HG03103 (cell line): Measurements from ENCODE around the gene CARD11.
"Not testable (repeated sequence)": the region's sequence is repeated elsewhere in the genome, so short reads cannot be mapped to it uniquely, and the experiment has no call there.

Experiments used
- ATAC-seq: cut with Tn5 transposase; IDR thresholded peaks from one replicate; pipeline ENCODE4 v1.9.1; 2021; ENCODE audit warnings: low read depth; ENCODE audit not compliant: unreplicated experiment

Gene CARD11

DNA sequence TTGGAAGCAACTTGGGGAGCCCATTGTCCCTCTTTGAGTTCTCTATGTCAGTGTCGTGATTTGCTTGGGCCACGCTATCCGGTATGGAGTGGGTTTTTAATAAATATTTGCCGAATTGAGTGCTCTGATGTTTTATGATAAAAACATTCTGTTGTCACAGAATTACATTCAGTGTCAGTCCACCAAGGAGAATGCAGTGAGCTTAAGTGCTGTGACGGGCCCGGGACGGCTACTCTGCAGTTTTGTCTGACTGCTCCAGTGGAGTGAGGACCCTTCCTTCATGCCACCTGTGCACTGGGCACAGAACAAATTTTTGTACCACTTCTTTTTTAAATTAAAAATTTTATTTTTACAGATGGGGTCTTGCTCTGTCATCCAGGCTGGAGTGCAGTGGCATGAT, 76.0 kb downstream of the CARD11 start:
- ATAC-seq = no peak

DNA sequence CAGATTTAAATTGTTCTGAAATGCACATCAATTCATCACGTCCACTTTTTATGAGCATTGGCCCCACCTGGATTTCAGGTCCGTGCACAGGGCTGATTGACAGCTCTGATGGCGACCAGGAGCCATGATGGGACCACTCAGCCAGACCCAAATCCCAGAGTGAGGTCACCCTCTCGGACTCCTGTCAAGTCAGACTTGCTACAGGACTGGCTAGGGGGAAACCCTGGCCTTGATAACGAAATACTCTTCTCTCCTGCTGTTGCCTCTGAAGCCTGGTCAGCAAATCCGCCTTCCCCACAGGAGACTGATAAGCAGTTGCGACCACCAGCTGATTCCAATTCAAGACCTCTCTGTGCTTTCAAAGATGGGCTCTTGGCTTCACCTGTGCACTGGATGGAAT, 76.4 kb downstream of the CARD11 start:
- ATAC-seq = no peak

DNA sequence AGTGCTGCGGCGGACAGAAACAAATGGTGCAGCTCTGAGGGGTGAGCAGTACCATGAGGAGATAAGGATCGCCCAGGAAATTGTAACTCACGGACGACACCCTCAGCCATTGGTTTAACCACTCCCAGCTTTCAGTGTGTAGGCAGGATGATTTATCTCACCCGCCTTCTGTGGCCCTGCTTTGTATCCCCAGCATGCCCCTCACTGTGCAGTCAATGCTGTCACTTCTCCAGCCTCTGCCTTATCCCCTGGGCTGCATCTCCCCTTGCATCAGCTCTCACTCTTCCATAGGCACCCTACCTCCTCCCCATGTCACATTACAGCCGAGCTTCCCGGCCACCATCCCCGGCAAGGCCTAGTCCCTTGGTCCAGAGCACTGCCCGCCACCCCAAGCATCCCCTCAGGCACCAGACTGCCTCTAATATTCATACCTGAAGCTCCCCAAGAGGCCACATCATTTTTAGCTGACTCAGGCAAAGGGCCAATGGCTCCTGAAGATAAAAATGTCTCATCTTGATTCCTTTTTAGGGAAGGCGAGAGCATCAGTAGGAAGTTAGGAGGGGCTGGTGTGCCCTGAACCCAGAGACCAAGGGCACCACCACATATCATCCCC, 77.1 kb downstream of the CARD11 start:
- no peak for ATAC-seq

DNA sequence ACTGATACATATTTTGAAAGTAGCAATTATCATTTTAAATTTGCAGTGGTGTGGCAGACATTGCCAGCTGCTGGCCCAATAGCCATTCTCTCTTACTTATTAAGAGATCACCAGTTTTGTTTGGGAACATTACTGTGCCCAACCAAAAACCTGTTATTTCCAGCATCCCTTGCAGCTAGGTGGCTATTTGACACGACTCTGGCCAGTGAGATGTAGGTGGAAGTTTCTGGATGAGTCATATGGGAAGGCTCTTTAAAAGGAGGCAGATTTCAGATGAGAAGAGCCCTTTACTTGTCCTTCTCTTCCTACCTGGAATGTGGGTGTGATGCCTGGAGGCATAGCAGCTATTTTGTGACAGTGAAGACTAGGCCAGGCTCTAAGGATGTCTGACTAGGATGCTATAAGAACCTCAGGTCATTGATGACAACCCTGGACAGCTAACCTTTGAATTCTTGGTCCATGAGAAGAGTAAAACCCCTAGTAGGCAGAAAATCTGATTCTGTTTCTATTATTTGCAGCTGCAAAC, 77.9 kb downstream of the CARD11 start:
- no peak for ATAC-seq

- no peak for ATAC-seq
Observed at GRCh38 chr7:2965301-2965700, 78.4 kb downstream of the CARD11 start.

GRCh38 chr7:2964208-2964607, 79.5 kb downstream of the CARD11 start:
- ATAC-seq = no peak

DNA sequence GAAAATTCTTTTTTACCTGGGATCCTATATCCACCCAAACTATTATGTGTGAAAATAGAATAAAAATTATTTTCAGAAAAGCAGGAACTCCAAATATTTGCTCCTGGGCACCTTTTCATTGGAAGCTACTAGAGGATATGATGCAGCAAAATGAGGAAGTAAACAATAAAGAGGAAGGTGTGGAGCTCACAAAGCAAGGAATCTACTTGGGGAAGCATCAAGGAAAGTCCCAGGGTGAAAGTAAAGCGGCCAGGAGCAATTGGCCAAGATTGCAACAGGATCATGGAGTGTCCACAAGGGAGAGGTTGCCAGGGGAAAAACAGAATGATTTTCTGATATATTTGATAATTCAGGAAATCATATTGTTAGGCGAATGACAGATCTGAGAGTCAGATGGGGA, 80.8 kb downstream of the CARD11 start:
- ATAC-seq = no peak

GRCh38 chr7:2959828-2960599, 83.7 kb downstream of the CARD11 start:
- no peak for ATAC-seq

- no peak for ATAC-seq
Observed at GRCh38 chr7:2959103-2959680, 84.5 kb downstream of the CARD11 start.

DNA sequence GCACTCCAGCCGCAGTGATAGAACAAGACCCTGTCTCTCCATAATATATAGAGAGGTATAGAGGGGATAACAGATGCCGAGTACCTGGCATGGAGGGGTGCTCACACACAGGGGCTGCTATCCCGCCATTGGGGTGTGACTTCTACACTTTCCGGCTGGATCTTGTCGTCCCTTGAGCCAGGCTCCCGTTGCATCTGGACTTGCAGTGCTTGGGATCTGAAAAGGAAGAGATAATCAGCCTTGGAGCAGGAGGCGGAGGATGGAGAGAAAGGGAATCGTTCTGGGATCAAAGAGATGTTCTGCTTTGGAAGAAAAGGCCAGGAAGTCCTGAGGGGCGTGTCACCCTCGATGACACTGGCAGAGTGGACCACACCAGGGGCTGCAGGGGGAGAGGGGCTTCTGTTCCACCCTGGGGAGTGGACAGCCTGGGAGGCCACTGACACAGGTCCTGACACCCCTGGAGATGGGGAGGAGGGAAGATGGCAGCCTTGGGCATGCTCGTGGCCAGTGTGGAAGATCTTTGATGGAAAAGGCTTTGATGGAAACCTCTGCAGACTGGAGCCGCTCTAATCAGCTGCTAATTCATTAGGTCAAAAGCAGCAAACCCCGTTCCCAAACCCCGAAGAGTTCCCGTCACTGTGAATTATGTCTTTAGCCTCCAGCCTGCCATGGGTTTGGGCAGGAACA, 85.1 kb downstream of the CARD11 start:
- ATAC-seq = no peak

GRCh38 chr7:2957369-2957727, 86.3 kb downstream of the CARD11 start:
- not testable (repeated sequence) for ATAC-seq

GRCh38 chr7:2956526-2957368, 86.9 kb downstream of the CARD11 start:
- no peak for ATAC-seq

DNA sequence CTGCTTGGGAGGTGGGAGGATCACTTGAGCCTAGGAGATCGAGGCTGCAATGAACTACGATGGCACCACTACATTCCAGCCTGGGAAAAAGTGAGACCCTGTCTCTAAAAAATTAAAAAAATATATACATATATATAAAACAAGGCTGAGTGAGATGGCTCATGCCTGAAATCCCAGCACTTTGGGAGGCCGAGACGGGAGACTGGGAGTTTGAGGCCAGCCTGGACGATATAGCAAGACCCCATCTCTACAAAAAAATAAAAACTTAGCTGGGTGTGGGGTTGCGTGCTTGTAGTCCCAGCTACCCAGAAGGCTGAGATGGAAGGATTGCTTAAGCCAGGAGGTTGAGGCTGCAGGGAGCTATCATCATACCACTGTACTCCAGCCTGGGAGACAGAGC, 87.6 kb downstream of the CARD11 start:
- ATAC-seq = no peak

DNA sequence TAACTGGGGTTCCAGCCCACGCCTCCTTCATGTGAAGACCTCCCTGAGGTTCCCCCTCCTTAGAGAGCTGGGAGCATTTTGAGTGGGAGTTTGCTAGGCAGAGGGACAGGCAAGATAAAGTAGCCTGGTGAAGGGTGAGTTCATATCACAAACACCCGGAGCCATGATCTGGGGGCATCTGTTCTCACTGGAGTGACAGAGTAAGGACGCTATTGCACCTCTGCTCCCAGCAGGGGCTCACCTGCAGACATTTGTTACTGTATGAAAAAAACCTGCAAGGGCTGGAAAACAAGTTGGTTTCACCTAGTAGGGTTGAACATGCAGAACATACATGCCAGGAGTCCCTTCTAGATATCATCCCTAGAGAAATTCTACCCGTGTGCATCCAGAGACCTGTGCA, 88.4 kb downstream of the CARD11 start:
- no peak for ATAC-seq

- no peak for ATAC-seq
Observed at GRCh38 chr7:2954433-2954853, 89.2 kb downstream of the CARD11 start.

DNA sequence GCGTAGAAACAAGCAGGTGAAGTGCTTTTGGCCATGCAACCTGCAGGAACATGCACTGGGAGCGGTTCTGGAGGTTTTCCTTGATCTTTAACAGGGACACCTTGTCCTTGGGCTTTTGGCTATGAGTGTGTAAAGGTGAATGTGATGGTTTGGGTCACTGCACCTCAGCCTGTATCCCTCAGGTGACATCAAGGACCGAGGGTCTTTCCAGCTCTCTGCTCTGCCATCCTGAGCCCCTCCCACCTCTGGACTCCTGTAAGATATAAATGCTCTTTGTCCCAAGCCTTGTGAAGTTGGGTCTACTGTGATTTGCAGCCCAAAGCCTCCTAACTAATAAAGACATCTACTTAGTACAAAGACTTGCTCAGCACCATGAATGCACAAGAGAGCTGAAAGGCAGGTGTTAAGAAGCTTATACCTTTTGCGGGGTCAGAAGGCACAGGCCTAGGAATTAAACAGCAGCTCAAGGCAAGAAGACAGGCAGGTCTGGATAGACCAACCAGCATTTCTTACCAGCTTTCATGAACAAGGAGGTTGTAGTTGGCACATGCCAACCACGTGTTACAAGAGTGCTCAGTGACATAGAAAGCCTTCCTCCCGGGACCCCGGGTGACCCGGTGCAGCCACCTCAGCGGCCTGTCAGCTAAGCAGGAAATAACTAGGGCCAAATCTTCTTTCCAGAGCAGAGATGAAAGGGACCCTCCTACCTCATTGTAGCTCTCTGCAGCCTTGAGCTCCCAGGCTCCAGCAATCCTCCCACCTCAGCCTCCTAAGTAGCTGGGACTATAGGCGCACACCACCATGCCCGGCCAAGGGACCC, 89.9 kb downstream of the CARD11 start:
- ATAC-seq = no peak

DNA sequence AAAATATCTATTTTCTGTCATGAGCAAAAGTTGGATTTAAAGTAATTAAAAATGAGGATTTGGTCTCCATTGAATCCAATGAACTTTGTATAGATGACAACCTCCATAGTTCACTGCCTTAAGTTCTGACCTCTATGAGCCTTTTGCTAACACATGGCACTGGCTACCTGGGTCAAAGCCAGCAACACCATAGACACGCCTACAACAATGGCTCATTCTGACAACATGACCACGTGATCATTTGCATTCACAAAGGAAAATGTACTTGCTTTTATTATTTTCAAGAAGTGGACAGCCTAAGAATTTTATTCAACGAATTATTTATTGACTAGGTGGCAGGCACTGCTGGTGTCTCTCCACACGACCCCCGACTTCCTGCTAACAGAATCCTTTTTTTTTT, 90.6 kb downstream of the CARD11 start:
- no peak for ATAC-seq

- no peak for ATAC-seq
Observed at GRCh38 chr7:2952316-2952715, 91.4 kb downstream of the CARD11 start.

DNA sequence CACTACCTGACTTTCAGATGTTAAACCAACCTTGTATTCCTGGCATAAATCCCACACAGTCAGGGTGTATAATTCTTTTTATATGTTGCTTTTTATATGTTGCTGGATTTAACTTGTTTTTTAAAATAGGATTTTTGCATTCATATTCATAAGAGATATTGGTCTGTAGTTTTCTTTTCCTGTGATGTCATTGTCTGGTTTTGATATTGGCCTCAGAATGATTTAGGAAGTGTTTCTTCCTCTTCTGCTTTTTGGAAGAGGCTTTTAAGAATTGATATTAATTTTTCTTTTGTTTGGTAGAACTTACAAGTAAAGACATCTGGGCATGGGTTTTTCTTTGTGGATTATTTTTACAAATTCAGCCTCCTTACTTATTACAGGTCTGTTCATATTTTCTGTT, 93.1 kb downstream of the CARD11 start:
- ATAC-seq = no peak

DNA sequence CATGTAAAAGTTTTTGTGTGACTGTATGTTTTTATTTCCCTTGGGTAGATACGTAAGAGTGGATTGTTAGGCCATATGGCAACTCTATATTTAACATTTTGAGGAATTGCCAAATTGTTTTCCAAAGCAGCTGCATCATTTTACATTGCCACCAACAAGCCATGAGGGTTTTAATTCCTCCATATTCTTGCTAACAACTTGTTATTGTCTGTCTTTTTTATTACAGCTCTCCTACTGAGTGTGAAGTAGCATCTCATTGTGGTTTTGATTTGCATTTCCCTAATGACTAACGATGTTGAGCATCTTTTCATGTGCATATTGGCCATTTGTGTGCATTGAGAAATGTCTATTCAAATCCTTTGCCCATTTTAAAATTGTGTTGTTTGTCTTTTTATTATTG, 94.9 kb downstream of the CARD11 start:
- ATAC-seq = no peak
